Stimulated activated CD8-positive, alpha-beta memory T cell treated with anti-CD3 and anti-CD28 coated beads, Interleukin-7, amount 100 ng/mL, for 4 hours (primary cell): ENCODE measurements around the gene ATP8B4.

Experiments
- DNase-seq, 2 donors: peaks; one replicate each; pipeline ENCODE4 v3.0.0-alpha.2; 2020; ENCODE audit warnings: low read depth in 2 of 2

The ATP8B4 gene

GRCh38 chr15:49857496-49858475, 261.2 kb downstream of the ATP8B4 start:
- no peak for DNase-seq

- no peak for DNase-seq
Measured at GRCh38 chr15:49855917-49856637, 263.0 kb downstream of the ATP8B4 start.

- DNase-seq: no peak
Measured at GRCh38 chr15:49852756-49853155, 266.3 kb downstream of the ATP8B4 start.

GRCh38 chr15:49848807-49849206, 270.2 kb downstream of the ATP8B4 start:
- DNase-seq: no peak

GRCh38 chr15:49848282-49848724, 270.7 kb downstream of the ATP8B4 start:
- DNase-seq: no peak

GRCh38 chr15:49847423-49848281, 271.4 kb downstream of the ATP8B4 start:
- no peak for DNase-seq

GRCh38 chr15:49844390-49844789, 274.6 kb downstream of the ATP8B4 start:
- DNase-seq: no peak

GRCh38 chr15:49843725-49844124, 275.3 kb downstream of the ATP8B4 start:
- DNase-seq: no peak

GRCh38 chr15:49842031-49842730, 276.9 kb downstream of the ATP8B4 start:
- no peak for DNase-seq

GRCh38 chr15:49832511-49832910, 286.5 kb downstream of the ATP8B4 start:
- no peak for DNase-seq

- no peak for DNase-seq
Measured at GRCh38 chr15:49831206-49831965, 287.6 kb downstream of the ATP8B4 start.

GRCh38 chr15:49830391-49830790, 288.6 kb downstream of the ATP8B4 start:
- DNase-seq: no peak

- DNase-seq: no peak
Measured at GRCh38 chr15:49827311-49827710, 291.7 kb downstream of the ATP8B4 start.

GRCh38 chr15:49826640-49827234, 292.3 kb downstream of the ATP8B4 start:
- DNase-seq: no peak

GRCh38 chr15:49824775-49825099, 294.3 kb downstream of the ATP8B4 start:
- DNase-seq: no peak

GRCh38 chr15:49823987-49824774, 294.9 kb downstream of the ATP8B4 start:
- DNase-seq: no peak

- DNase-seq: no peak
Measured at GRCh38 chr15:49817100-49817499, 301.9 kb downstream of the ATP8B4 start.

- no peak for DNase-seq
Measured at GRCh38 chr15:49815950-49816349, 303.1 kb downstream of the ATP8B4 start.

- DNase-seq: no peak
Measured at GRCh38 chr15:49815526-49815925, 303.5 kb downstream of the ATP8B4 start.
